ENCODE measurements around the gene LDHB. TPM values are rescaled to one million over a fixed set of nuclear protein-coding genes. Genes with fewer than 3 reads are reported as not detected.

The LDHB gene
- total and polyA plus RNA-seq, 9 donors: 266 to 674 (median 479) TPM

- TF ChIP-seq POLR2A (IDR thresholded peaks at IDR 0.05) (no peak), EP300 (IDR thresholded peaks at IDR 0.05) (no peak), CTCF (IDR thresholded peaks at IDR 0.05) (no peak)
- intact Hi-C loops (cut with DNase I): loop anchor here in 1 of 4 donors (5.0 kb wide), 1 partner anchor 1179 kb away; no protein-coding TSS in a partner anchor
- H3K4me3 ChIP-seq: no peak overlapping the region
- DNase-seq: no peak
- H3K27ac ChIP-seq: no peak overlapping the region
- no peaks in the 10 kb centered on the region for H3K9me3 ChIP-seq
- H3K4me1 ChIP-seq (ENCODE audit: insufficient read depth): no peaks in the 10 kb centered on the region
- no peaks in the 10 kb centered on the region for H3K36me3 ChIP-seq
- 70 to 78% (median 73%) methylated on average over 3 of the region's 3 CpGs for WGBS, 3 donors
- H3K27me3 ChIP-seq: no peaks in the 10 kb centered on the region
Measured at GRCh38 chr12:21683115-21683514, 25.5 kb upstream of the LDHB start.

GRCh38 chr12:21678959-21679358, 21.3 kb upstream of the LDHB start:
- no peak overlapping the region for H3K4me3 ChIP-seq
- H3K9me3 ChIP-seq: no peaks in the 10 kb centered on the region
- intact Hi-C loops (cut with DNase I): loop anchor here in 3 of 4 donors (10.0 kb wide), 2 partner anchors 64 to 74 kb away; partner anchors contain the start of gene GYS2 (in 1 of the 3)
- no peaks in the 10 kb centered on the region for H3K4me1 ChIP-seq (ENCODE audit: insufficient read depth)
- H3K27me3 ChIP-seq: no peaks in the 10 kb centered on the region
- no peak for DNase-seq
- 41 to 47% (median 45%) methylated on average over 1 of the region's 1 CpG for WGBS, 3 donors
- H3K36me3 ChIP-seq: no peaks in the 10 kb centered on the region
- TF ChIP-seq POLR2A (IDR thresholded peaks at IDR 0.05) (no peak), EP300 (IDR thresholded peaks at IDR 0.05) (no peak), CTCF (IDR thresholded peaks at IDR 0.05) (no peak)
- H3K27ac ChIP-seq: no peak overlapping the region

GRCh38 chr12:21677622-21678277, 20.1 kb upstream of the LDHB start:
- intact Hi-C loops (cut with DNase I): loop anchor here in 3 of 4 donors (10.0 kb wide), 2 partner anchors 63 to 73 kb away; partner anchors contain the start of gene GYS2 (in 1 of the 3)
- Histone ChIP-seq H3K4me1 (ENCODE audit: insufficient read depth) (no peaks in the 10 kb centered on the region), H3K9me3 (no peaks in the 10 kb centered on the region), H3K36me3 (no peaks in the 10 kb centered on the region), H3K4me3 (no peak overlapping the region), H3K27ac (no peak overlapping the region), H3K27me3 (no peaks in the 10 kb centered on the region)
- DNase-seq: no peak
- TF ChIP-seq CTCF (IDR thresholded peaks at IDR 0.05): no peak
- no peak for TF ChIP-seq POLR2A (IDR thresholded peaks at IDR 0.05)
- TF ChIP-seq EP300 (IDR thresholded peaks at IDR 0.05): no peak
- 72 to 76% (median 75%) methylated on average over 7 of the region's 7 CpGs for whole genome bisulfite sequencing, 3 donors

- H3K36me3 ChIP-seq: no peaks in the 10 kb centered on the region
- no peaks in the 10 kb centered on the region for H3K9me3 ChIP-seq
- no peak overlapping the region for H3K27ac ChIP-seq
- no peaks in the 10 kb centered on the region for H3K4me1 ChIP-seq (ENCODE audit: insufficient read depth)
- no peaks in the 10 kb centered on the region for H3K27me3 ChIP-seq
- no peak for TF ChIP-seq CTCF (IDR thresholded peaks at IDR 0.05)
- intact Hi-C loops (cut with DNase I): loop anchor here in 3 of 4 donors (10.0 kb wide), 2 partner anchors 62 to 72 kb away; partner anchors contain the start of gene GYS2 (in 1 of the 3)
- no peak overlapping the region for H3K4me3 ChIP-seq
- no peak for DNase-seq
- WGBS, 3 donors: 84 to 87% (median 86%) methylated on average over 13 of the region's 13 CpGs
Measured at GRCh38 chr12:21677204-21677603, 19.6 kb upstream of the LDHB start.
